Measurements from ENCODE around the gene SFRP5.
A peak's percentile ranks its signal among the peaks of the same experiment; 100 is the strongest.

Gene SFRP5

DNA sequence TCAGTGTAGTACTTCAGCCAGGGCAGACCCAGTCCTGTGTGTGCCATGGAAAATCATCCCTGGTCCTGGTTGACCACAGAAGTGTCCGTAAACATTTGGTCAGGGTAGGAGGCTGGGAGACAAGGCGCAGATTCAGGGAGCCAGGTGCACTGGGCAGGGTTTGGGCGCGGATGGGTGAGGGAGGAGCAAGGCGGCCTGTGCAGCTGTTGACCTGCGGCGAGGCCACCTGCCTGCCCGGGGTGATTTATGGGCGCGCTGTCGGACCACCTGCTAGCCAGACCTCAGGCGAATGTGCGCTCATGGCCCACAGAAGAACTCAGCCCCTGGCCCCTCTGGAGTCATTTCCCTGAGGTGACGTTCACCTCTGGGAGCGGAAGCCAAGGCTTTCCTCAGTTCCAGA is 6.6 kb downstream of the SFRP5 start:
- no peak for DNase-seq (ENCODE audit: low read depth, low spot score)

DNA sequence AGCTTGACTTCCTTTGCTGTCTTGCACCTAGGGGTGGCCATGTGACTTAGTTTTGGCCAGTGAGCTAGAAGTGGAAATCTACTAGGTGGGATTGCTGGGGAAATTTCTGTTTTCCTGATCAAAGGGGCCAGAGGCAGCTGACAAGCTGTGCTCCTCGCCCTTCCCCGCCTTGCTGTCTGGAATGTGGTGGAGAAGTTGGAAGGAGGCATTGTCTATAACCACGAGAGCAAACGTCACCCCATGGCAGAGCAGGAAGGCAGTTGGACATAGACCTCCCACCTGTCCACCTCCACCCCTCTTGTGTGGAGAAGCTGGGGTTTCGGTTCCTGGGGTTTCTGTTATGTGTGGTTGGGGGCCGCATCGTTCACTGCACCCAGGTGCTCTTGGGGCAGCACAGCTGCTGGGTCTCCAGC is 7.3 kb downstream of the SFRP5 start:
- DNase-seq (ENCODE audit: low read depth, low spot score) = peak; percentile 58

DNA sequence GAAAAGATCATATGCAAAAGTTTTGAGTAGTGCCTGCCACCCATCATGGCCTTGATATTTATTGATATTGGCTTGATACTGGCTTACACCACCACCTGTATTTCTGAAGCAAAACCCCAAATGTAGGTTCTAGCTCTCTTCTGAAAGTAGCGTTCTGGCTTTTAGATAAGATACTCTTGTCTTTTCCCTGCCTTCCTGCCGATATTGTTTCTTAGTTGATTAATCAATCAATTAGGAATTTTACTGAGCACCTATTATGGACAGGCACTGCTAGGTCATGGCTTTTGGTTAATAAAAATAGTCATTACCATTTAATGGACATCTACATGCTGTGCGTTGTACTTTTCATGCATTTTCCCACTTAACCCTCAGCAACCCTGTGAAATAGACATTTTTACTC is 7.9 kb downstream of the SFRP5 start:
- DNase-seq (ENCODE audit: low read depth, low spot score) = no peak

DNA sequence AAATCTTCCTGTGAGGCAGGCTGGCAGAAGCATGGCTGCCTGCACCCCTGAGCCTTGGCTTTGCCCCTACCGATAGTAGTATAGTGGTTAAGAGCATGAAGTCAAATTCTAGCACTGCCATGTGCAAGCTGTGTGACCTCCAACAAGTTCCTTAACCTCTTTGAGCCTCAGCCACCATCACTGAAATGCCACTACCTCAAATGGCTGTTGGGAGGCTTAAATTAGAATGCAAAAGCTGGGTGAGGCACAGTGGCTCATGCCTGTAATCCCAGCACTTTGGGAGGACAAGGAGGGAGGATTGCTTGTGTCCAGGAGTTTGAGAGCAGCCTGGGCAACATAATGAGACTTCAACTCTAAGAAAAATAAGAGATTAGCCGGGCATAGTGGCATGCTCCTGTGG is 8.4 kb downstream of the SFRP5 start:
- no peak for DNase-seq (ENCODE audit: low read depth, low spot score)

DNA sequence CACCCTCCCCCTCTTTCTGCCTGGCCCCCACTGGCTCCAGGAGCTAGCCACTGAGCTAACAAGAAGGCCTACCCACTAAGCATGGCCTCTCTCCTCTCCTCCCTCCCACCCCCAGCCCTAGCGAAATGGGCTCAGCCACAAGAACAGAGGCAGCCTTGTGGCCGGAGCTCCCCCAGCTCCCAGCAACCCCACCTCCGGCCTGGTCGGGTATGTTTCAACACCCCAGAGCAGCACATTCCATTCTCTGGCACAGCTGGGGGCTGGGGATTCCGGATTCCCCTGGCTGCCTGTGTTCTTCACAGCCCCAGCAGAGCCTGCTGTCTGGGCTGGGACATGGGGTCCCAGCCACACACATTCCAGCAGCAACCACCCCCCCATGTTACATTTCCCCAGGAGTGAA is 9.0 kb downstream of the SFRP5 start:
- DNase-seq (ENCODE audit: low read depth, low spot score) = peak; percentile 86

DNA sequence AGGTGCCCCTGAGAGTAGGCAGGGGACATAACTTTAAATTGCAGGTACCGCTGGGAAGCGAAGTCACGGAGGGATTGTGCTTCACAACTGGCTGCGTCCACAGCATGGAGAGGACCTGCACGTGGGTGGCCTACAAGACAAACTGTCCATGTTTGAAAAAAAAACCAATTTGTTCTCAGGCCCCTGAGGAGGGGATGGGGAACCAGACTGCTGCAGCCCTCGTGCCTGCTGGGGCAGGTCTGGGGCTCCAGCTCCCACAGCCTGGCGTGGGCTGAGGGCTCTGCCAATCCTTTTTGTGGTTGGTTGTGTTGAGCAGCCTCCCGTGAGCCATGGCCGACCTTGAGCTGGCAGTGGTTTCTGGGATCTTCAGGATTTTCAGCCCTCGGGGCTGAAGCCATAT is 9.7 kb downstream of the SFRP5 start:
- no peak for DNase-seq (ENCODE audit: low read depth, low spot score)

DNA sequence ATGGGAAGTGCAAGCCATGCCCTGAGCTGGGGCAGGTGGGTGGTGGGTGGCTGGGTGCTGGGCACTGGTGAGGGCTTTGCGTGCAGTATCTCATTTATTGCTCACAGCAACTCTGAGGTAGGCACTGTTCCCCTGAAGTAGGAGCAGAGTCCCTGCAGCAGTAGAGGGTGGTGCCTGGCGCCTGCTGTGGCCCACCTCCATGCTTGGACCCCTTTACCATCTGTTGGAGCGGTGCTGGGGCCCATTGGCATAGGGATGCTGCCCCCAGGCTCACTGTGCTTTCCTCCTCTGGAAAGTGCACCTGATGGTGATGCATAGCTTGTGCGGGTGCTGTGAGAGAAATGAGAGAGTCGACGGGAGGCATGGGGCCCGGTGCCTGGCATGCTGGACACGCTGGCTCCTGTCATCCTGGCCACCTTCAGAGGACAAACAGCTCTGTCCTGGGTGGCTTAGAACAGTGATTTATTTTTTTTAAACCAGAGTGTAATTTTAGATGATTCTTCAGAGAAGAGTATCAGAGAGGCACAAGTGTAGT is 10.4 kb downstream of the SFRP5 start:
- DNase-seq (ENCODE audit: low read depth, low spot score) = no peak

DNA sequence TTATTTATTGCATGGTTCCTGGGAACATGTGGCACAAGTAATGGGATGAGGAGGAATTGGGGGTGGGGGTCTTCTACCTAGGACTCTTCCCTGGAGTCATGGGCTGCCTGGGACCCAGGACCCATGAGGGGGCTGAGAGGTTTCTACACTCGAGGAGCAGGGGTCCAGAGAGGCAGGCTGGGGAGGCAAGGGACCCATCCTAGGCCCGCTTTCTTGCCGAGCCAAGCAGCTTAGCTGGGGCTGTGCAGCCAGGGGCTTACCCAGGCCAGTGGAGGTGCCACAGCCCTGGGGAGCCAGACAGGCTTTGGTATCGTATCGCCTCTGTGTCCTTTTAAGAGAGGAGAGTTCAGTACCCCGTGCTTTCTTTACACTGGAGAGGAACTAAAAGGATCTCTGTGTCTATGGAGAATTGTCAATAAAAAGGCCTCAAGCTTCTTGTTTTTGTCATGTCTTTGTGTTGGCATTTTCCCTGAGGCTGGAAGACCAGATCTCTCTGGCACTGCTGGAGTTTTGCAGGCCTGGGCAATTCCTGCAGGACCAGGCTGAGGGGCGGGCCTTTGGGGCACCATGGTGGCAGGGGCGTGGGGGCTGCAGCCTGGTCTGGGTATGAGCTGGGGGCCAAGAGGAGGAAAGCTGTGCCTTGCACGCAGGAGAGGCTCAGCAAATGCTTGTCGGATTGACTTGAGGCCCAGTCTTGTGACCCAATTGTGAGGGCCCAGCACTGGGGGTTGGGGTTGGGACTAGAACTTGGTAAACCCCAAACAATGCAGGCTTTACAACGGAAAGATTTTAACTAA is 11.1 kb downstream of the SFRP5 start:
- DNase-seq (ENCODE audit: low read depth, low spot score) = no peak

DNA sequence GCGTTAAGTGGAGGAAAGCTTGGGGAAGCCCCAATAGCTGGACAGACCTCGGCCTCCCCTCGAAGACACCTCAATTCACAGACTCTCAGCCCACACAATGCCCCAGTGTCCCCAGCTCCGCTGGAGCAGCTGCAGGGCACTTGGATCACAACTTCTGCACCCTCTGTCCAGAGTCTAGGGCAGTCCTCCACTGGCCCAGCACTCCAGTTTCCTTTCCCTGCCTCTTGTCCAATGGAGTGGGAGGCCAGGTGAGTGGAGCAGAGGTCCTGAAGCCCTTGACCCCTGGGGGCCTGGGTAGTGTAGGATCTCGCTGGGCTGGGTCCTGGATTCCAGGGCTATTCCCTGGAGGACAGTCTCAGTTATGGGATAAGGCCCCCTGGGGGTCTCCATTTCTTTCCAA is 11.9 kb downstream of the SFRP5 start:
- DNase-seq (ENCODE audit: low read depth, low spot score) = no peak

DNA sequence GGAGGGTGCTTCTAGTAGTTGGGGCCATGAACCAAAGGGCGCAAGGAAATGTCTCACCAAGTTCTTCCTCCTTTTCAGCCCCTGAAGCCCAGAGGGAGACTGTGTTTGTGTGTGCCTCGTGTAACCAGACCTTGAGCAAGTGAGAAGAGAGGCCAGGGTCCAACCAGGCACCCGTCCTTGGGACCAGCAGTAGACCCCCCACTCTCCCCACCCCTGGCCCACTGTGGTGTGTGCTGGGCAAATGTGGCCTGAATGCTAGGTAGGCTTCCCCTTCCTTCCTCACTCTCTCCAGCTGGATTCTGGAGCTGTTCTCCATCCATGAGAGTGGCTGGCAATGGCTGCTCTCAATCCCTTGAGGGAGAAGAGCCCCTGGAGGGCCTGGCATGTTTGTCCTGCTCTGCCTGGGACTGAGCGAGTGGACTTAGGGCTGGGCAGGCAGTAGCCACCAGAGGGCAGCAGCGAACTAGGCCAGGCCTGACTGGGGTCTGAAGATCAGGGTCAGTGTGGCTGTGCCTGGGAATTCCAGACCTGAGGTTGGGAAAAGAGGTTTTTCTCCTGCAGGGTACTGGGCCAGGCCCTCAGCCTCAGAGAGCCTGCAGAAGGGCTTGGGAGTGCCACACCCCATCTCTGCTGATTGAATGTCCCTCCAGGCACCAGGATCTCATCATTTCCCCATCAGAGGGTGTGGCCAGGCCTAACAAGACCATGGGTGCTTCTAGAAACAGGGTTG is 12.5 kb downstream of the SFRP5 start:
- peak; percentile 88 for DNase-seq (ENCODE audit: low read depth, low spot score)

DNA sequence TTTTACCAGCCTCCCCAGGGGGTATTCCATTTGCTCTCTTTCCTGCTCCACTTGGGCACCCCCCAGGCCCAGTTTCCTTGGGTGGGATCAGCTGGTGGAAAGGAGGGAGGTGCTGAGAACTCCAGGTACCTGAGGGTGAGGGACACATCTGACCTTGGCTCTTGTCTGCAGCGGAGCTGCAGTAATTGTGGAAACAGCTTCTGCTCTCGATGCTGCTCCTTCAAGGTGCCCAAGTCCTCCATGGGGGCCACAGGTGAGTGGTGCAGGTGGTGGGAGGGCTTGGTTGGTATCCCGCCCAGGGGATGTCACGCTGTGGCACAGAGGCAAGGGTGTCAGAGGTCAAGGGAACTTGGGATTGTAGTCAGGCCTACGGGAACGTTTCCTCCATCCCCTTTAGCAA is 14.3 kb downstream of the SFRP5 start:
- DNase-seq (ENCODE audit: low read depth, low spot score) = no peak

DNA sequence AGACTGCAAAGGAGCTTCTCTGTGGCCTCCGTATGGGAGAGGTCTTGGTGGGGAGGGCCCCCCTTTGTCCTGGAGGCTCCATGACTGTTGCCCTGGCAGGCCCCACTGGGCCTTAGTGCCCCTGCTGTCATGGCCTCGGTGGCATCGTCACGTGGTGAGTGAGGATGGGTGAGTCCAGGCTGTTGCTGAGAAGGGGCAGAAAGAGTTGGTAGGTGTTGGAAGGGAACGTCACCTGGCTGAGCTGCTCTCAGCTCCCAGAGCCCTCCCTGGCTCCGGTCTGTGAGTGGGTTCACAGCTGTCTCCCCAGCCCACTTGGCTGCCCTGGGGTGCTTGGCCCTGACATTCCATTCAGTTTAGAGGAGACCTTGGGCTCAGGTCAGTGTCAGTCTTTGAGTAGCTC is 16.1 kb downstream of the SFRP5 start:
- DNase-seq (ENCODE audit: low read depth, low spot score) = no peak

DNA sequence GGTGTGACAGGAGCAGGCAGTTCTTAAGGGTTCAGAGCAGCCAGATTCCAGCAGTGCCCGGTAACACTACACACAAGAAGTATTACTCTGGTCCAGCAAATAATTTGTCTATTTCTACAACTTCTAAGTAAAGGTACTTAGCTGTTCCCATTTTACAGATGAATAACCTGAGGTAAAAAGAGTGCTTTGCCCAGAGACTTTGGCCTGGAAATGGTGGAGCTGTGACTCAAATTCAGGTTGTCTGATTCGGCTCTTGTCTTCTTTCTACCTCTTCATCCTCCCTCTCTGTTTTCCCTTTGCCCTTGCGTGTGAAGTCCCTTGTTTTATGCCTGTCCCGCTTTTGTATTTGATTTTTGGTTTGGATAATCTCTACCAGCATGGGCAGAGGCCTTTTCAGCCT is 17.1 kb downstream of the SFRP5 start:
- no peak for DNase-seq (ENCODE audit: low read depth, low spot score)

DNA sequence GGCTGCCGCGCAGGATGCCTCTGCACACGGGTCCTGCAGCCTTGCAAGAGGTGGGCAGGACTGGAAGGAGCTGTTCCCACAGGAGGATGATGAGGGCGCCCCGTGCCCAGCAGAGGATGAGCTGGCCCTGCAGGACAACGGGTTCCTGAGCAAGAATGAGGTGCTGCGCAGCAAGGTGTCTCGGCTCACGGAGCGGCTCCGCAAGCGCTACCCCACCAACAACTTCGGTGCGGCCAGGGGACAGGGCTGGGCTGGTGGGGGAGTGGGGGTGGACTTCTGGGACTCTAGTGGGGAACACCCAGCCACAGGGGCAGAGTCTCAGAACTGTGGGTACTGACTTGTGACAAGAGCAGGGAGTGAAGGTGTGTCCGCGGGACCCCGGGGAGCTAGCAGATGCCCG is 18.8 kb downstream of the SFRP5 start:
- no peak for DNase-seq (ENCODE audit: low read depth, low spot score)

DNA sequence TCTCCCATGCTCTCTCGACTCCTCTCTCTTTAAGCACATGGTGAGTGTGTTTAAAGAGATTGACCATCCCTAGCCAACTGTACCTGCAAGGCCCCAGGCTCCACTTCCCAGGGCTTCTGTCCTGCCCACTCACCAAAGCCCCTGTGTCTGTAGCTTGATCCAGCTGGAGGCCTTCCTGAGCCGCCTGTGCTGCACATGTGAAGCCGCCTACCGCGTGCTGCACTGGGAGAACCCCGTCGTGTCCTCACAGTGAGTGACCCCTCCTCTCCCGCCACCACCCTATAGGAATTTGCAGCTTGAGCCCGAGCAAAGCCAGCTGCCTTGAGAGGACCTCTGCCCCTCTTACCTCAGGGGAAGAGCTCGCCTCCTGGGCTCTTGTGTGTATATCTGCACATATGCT is 23.7 kb downstream of the SFRP5 start:
- DNase-seq (ENCODE audit: low read depth, low spot score) = no peak

DNA sequence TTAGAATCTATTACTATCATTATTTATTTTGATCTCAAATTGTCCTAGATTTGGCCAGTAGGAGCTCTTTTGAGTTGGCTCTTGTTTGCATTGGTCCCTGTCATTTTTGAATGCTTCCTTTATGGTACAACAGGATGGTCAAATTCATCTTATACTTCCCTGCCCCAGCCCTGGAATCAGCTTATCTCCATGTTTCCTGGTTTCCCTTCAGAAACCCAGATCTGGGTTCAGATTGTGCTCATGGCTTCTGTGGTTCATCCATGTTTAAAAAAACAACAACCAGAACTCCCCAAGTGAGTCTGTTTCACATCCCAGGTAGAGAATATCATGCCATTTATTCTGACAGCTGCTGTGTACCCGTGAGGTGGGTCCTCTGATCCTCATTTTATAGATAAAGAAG is 24.2 kb downstream of the SFRP5 start:
- DNase-seq (ENCODE audit: low read depth, low spot score) = no peak

DNA sequence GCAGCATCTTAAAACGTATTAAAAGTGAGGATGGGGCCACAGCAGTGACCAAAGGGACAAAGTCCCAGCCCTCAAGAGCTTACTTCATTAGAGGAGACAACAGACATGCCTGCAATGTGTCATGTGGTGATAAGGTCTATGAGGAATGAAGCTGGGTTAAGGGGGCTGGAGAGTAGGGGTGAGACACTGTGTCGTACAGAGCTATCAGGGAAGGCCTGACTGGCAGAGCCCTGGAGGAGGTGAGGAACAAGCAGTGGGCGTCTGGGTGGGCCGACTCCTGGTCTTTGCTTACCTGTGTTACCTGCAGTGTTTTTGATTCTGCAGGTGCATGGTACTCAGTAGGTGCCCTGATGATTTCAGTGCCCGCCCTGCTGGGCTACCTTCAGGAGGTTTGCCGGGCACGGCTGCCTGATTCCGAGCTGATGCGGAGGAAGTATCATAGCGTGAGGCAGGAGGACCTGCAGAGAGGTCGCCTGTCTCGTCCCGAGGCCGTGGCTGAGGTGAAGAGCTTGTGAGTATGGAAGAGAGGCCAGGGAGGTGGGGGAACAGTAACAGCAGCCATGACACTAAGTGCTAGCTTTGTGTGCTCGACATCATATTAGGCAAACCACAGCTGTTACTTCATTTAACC is 27.3 kb downstream of the SFRP5 start:
- no peak for DNase-seq (ENCODE audit: low read depth, low spot score)

DNA sequence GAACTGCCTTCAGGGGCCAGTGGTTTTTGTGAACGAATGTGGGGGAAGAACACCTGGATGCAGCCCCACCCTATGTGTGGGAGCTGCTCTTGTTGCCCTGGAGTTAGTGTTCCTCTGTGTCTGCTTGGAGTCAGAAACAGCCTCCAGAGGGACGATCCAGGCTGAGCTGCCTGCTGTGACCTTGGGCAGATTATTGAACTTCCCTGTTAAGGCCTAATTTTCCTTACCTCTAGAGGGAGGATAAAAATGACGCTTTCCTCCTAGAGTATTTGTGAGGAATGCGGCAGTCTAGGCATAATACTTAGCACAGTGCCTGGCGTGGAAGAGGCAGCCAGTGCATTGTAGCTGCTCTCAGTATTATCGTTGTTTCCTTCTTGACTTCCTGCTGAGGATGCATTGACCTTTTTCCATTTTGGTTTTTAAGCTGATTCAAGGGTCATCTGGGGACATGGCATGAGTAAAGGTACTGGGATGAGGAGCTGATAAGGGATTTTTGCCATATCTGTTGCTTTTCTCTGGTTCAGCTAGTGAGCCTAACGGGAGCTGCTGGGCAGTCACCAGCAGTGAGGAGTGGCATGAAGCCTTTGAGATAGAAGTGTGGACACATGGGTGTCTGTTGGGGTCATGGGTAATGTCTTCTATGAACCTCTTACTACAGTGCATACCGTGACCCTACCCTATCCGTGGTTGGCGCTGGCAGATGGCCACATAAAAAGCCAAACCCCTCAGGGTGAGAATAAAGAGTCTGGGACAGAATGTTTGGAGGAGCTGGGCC is 28.4 kb downstream of the SFRP5 start:
- no peak for DNase-seq (ENCODE audit: low read depth, low spot score)

DNA sequence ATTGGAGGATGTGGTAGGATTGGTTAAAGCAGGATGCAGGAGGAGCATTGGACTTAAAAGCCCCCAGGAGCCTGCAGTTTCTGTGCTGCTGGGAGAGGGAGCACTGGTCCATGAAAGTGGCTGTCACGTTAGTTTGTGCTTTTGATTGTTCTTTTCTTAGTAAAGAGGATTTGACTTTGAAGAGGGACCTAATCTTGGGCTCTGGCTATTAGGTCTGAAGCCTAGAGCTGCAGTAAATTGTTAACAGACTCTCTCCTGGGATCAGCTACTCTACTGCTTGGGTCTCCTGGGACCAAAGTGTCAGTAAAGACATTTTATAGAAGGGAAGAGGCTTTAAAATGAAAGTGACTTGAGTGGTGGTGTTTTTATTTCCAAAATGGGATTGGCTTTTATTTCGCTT is 31.2 kb downstream of the SFRP5 start:
- DNase-seq (ENCODE audit: low read depth, low spot score) = no peak

DNA sequence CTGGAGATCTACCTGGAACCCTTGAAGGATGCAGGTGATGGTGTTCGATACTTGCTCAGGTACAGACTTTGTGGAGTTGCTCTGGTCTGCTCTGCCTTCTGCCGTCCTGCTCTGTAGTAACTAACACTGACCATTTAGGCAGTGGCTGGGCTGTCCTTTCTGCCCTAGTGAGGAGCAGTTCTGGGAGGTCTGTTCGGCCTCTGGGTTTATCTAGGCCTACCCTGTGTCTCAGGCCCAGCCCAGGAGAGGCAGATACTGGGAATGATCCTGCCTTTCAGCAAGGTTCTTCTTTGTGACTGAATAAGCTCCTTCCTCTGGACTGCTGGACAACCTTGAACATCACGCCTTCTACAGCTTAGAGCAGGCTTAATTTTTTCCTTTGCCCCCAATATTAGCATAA is 33.2 kb downstream of the SFRP5 start:
- DNase-seq (ENCODE audit: low read depth, low spot score) = no peak

DNA sequence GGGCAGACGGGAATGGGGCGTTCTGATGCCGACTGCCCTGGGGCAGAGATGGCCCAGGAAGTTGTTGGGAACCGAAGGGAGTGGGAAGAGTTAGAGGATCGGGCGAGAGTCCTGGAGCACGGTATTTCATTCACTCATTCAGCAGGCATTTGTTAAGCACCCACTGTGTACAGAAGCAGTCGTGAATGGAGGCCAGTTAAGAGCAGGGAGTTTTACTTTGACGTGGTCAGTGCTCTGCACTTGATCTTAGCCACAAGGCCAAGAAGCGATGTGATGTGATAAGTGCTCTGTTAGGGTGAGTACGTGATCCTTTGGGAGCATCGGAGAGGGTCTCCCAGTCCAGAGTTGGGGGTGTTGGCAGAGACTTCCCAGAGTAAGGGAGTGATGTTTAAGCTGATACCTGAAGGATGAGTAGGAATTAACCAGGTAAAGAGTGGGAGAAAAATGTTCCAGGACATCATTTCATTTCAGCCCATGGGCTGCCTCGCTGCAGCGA is 34.0 kb downstream of the SFRP5 start:
- DNase-seq (ENCODE audit: low read depth, low spot score) = no peak

All from astrocyte of the hippocampus (primary cell).